ENCODE results near the gene DUOXA1.
"Not testable (repeated sequence)": the region's sequence is repeated elsewhere in the genome, so short reads cannot be mapped to it uniquely, and the experiment has no call there.

Gene DUOXA1

GRCh38 chr15:45087513-45087912, 42.2 kb downstream of the DUOXA1 start:
- DNase-seq: no peak

GRCh38 chr15:45084163-45084562, 45.5 kb downstream of the DUOXA1 start:
- DNase-seq: no peak

GRCh38 chr15:45083223-45083622, 46.5 kb downstream of the DUOXA1 start:
- DNase-seq: no peak

- not testable (repeated sequence) for DNase-seq
These were observed 47.3 kb downstream of the DUOXA1 start for GRCh38 chr15:45082412-45082811.

GRCh38 chr15:45080593-45080992, 49.1 kb downstream of the DUOXA1 start:
- not testable (repeated sequence) for DNase-seq

GRCh38 chr15:45079628-45080246, 49.9 kb downstream of the DUOXA1 start:
- DNase-seq: not testable (repeated sequence)

- DNase-seq: not testable (repeated sequence)
These were observed 50.5 kb downstream of the DUOXA1 start for GRCh38 chr15:45079201-45079600.

- not testable (repeated sequence) for DNase-seq
These were observed 52.3 kb downstream of the DUOXA1 start for GRCh38 chr15:45077391-45077790.

- not testable (repeated sequence) for DNase-seq
These were observed 54.0 kb downstream of the DUOXA1 start for GRCh38 chr15:45075440-45076320.

GRCh38 chr15:45073602-45074001, 56.1 kb downstream of the DUOXA1 start:
- DNase-seq: not testable (repeated sequence)

- DNase-seq: not testable (repeated sequence)
These were observed 59.7 kb downstream of the DUOXA1 start for GRCh38 chr15:45069942-45070360.
